IPS-18c (cell line): Measurements from ENCODE around the gene HK1.

ENCODE experiments used
- H3K4me3 ChIP-seq: 2 replicates; pipeline ENCODE4 v1.7.0; 2013; ENCODE audit warnings: low read depth, mild to moderate bottlenecking, low read length, moderate library complexity; ENCODE audit not compliant: insufficient read depth
- H3K9me3 ChIP-seq: one replicate; pipeline ENCODE4 v1.6.1; 2013; ENCODE audit warnings: mild to moderate bottlenecking, low read length, moderate library complexity; ENCODE audit not compliant: control insufficient read depth, insufficient read depth

The HK1 gene

GRCh38 chr10:69410487-69410886 lies 132.2 kb downstream of the HK1 start:
- Histone ChIP-seq H3K9me3 (no peaks in the 10 kb centered on the region), H3K4me3 (no peak overlapping the region)

GRCh38 chr10:69411476-69411875 lies 133.2 kb downstream of the HK1 start:
- Histone ChIP-seq H3K9me3 (no peaks in the 10 kb centered on the region), H3K4me3 (no peak overlapping the region)

GRCh38 chr10:69412232-69412790 lies 134.0 kb downstream of the HK1 start:
- Histone ChIP-seq H3K9me3 (no peaks in the 10 kb centered on the region), H3K4me3 (no peak overlapping the region)

- no peak overlapping the region for H3K4me3 ChIP-seq
- H3K9me3 ChIP-seq, result no peaks in the 10 kb centered on the region
Observed at GRCh38 chr10:69413221-69413865, 135.0 kb downstream of the HK1 start.

- Histone ChIP-seq H3K4me3 (no peak overlapping the region), H3K9me3 (no peaks in the 10 kb centered on the region)
Observed at GRCh38 chr10:69414036-69415018, 136.0 kb downstream of the HK1 start.

GRCh38 chr10:69415049-69415448 lies 136.8 kb downstream of the HK1 start:
- H3K9me3 ChIP-seq, result no peaks in the 10 kb centered on the region
- H3K4me3 ChIP-seq, result no peak overlapping the region

GRCh38 chr10:69415951-69416350 lies 137.7 kb downstream of the HK1 start:
- H3K9me3 ChIP-seq, result no peaks in the 10 kb centered on the region
- H3K4me3 ChIP-seq, result no peak overlapping the region

- H3K9me3 ChIP-seq, result no peaks in the 10 kb centered on the region
Observed at GRCh38 chr10:69416695-69417094, 138.4 kb downstream of the HK1 start, which contains the start of gene TACR2. TSS of gene TACR2 (minus strand) at chr10:69416918. CDS start at chr10:69416323, 595 bp downstream.

GRCh38 chr10:69417542-69417941 lies 139.2 kb downstream of the HK1 start:
- Histone ChIP-seq H3K9me3 (no peaks in the 10 kb centered on the region), H3K4me3 (no peak overlapping the region)

More at GRCh38 chr10:69416695-69417094, 138.4 kb downstream of the HK1 start, which contains the start of gene TACR2:
- H3K4me3 ChIP-seq, result no peak within 1 kb of the TSS

GRCh38 chr10:69418052-69418752 lies 139.9 kb downstream of the HK1 start:
- Histone ChIP-seq H3K4me3 (no peak overlapping the region), H3K9me3 (no peaks in the 10 kb centered on the region)

- no peak overlapping the region for H3K4me3 ChIP-seq
- H3K9me3 ChIP-seq, result no peaks in the 10 kb centered on the region
Observed at GRCh38 chr10:69419096-69419743, 140.9 kb downstream of the HK1 start.

- no peaks in the 10 kb centered on the region for H3K9me3 ChIP-seq
- H3K4me3 ChIP-seq, result no peak overlapping the region
Observed at GRCh38 chr10:69419744-69420126, 141.4 kb downstream of the HK1 start.

- H3K9me3 ChIP-seq, result no peaks in the 10 kb centered on the region
Observed at GRCh38 chr10:69421611-69422308, 143.5 kb downstream of the HK1 start.

GRCh38 chr10:69422676-69423075 lies 144.4 kb downstream of the HK1 start:
- Histone ChIP-seq H3K9me3 (no peaks in the 10 kb centered on the region), H3K4me3 (no peak overlapping the region)

More at GRCh38 chr10:69421611-69422308, 143.5 kb downstream of the HK1 start:
- H3K4me3 ChIP-seq, result no peak overlapping the region

GRCh38 chr10:69425041-69425440 lies 146.7 kb downstream of the HK1 start:
- Histone ChIP-seq H3K9me3 (no peaks in the 10 kb centered on the region), H3K4me3 (no peak overlapping the region)
